C4-2B (cell line): Measurements from ENCODE around the gene INMT.

ENCODE experiments used
- ZFX ChIP-seq: fragments of 450-650 bp; IDR thresholded peaks from 2 replicates; pipeline ENCODE4 v1.6.1; 2017
- TF ChIP-seq, protein P1 (sequence below): fragments of 450-650 bp; conservative IDR thresholded peaks from 2 replicates; pipeline ENCODE4 v1.5.1; 2017; ENCODE audit warnings: mild to moderate bottlenecking

DNA sequence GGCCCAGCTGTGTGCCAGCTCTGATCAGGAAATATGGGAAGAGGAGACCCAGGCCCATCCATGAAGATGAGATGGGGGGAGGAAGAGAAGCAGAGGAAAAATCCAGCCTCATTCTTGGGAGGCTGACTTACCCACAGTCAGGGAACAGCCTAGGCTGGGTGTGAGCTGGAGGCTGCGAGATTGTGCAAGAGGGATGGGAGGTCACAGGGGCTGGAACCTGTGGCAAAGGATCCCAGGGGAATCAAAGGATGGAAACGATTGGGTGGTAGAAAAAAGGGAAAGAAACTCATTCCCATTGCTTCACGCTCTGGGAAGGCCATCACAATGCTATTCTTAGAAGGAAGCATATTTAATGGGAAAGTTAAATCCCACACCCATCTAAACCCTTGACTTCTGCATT is 43.0 kb upstream of the INMT start:
- TF ChIP-seq, protein P1, sequence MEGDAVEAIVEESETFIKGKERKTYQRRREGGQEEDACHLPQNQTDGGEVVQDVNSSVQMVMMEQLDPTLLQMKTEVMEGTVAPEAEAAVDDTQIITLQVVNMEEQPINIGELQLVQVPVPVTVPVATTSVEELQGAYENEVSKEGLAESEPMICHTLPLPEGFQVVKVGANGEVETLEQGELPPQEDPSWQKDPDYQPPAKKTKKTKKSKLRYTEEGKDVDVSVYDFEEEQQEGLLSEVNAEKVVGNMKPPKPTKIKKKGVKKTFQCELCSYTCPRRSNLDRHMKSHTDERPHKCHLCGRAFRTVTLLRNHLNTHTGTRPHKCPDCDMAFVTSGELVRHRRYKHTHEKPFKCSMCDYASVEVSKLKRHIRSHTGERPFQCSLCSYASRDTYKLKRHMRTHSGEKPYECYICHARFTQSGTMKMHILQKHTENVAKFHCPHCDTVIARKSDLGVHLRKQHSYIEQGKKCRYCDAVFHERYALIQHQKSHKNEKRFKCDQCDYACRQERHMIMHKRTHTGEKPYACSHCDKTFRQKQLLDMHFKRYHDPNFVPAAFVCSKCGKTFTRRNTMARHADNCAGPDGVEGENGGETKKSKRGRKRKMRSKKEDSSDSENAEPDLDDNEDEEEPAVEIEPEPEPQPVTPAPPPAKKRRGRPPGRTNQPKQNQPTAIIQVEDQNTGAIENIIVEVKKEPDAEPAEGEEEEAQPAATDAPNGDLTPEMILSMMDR, result no peak
- TF ChIP-seq ZFX, result no peak
